ENCODE data around the gene SMPDL3B. TPM values are rescaled to one million over a fixed set of nuclear protein-coding genes. Genes with fewer than 3 reads are reported as not detected.

SMPDL3B gene
- total and polyA plus RNA-seq, 2 of the 4 experiments (the other 2 are of a cell fraction): not detected

- H3K4ac ChIP-seq (ENCODE audit: low read depth, low read length): no peak overlapping the region
- no peak overlapping the region for H3K4me3 ChIP-seq (ENCODE audit: insufficient read depth, low read depth, low read length)
- no peaks in the 10 kb centered on the region for H4K20me1 ChIP-seq (ENCODE audit: insufficient read depth, low read length)
- no peak overlapping the region for H4K91ac ChIP-seq (ENCODE audit: insufficient read depth, low read depth, low read length)
- no peaks in the 10 kb centered on the region for H3K36me3 ChIP-seq (ENCODE audit: control insufficient read depth, insufficient read depth, low read length)
- no peak overlapping the region for H2AK9ac ChIP-seq (replicated peaks; ENCODE audit: low read depth, low read length, poor library complexity)
- BruUV-seq (replicated peaks): no TSS peak
- no peak overlapping the region for H4K5ac ChIP-seq (ENCODE audit: low read depth, low read length)
- no peak overlapping the region for H2BK15ac ChIP-seq (ENCODE audit: low read depth, low read length)
- H3K4me1 ChIP-seq (ENCODE audit: control insufficient read depth, insufficient read depth, low read length): no peaks in the 10 kb centered on the region
- H4K8ac ChIP-seq (ENCODE audit: low read depth in 2 of 2, low read length in 2 of 2): no peak overlapping the region
- H3K9me3 ChIP-seq (ENCODE audit: control insufficient read depth, insufficient read depth, low read length): no peaks in the 10 kb centered on the region
- no peak overlapping the region for H3K9ac ChIP-seq (ENCODE audit: low read depth, low read length)
- H3K9me1 ChIP-seq (ENCODE audit: insufficient read depth, low read length): no peaks in the 10 kb centered on the region
- ChIA-PET CTCF (interaction anchor here (1.1 kb wide), 1 partner anchor 21 kb away, joined by 3 read pairs; no protein-coding TSS in a partner anchor), POLR2A (ENCODE audit: unreplicated experiment) (no interaction called here)
- no peak overlapping the region for H2AFZ ChIP-seq (replicated peaks; ENCODE audit: low read length, poor library complexity)
- no peak overlapping the region for H3K23ac ChIP-seq (ENCODE audit: low read depth, low read length)
- in situ Hi-C loops (cut with MboI; ENCODE audit: low sequenced_read_pairs): no loop called here
- H2BK5ac ChIP-seq (ENCODE audit: low read depth, low read length, poor library complexity, severe bottlenecking): no peak overlapping the region
- no peak for TF ChIP-seq CTCF (conservative IDR thresholded peaks at IDR 0.05; ENCODE audit: low read depth, low read length)
- no peak for TF ChIP-seq RAD21 (IDR thresholded peaks at IDR 0.05; ENCODE audit: low read length)
- no peak for TF ChIP-seq NFE2L2 (IDR thresholded peaks at IDR 0.05; ENCODE audit: low read depth, low read length)
- TF ChIP-seq FOS (IDR thresholded peaks at IDR 0.05; ENCODE audit: low read depth, low read length): no peak
- TF ChIP-seq MXI1 (IDR thresholded peaks at IDR 0.05; ENCODE audit: borderline replicate concordance, low read depth, low read length): no peak
- no peak for TF ChIP-seq RFX5 (IDR thresholded peaks at IDR 0.05; ENCODE audit: low read depth, low read length)
- no peak for TF ChIP-seq RCOR1 (IDR thresholded peaks at IDR 0.05; ENCODE audit: insufficient replicate concordance, low read length)
- TF ChIP-seq CHD1 (IDR thresholded peaks at IDR 0.05; ENCODE audit: low read depth, low read length): no peak
- no peak for TF ChIP-seq CEBPB (IDR thresholded peaks at IDR 0.05; ENCODE audit: low read depth, low read length)
- no peak for TF ChIP-seq POLR2A (IDR thresholded peaks at IDR 0.05; ENCODE audit: low read depth, low read length)
- TF ChIP-seq USF2 (IDR thresholded peaks at IDR 0.05; ENCODE audit: low read depth, low read length): no peak
- TF ChIP-seq SMC3 (IDR thresholded peaks at IDR 0.05; ENCODE audit: low read depth, low read length): no peak
- no peak for TF ChIP-seq MAFK (IDR thresholded peaks at IDR 0.05; ENCODE audit: low read depth, low read length)
- TF ChIP-seq BHLHE40 (IDR thresholded peaks at IDR 0.05; ENCODE audit: low read depth, low read length): no peak
- TF ChIP-seq ELK1 (IDR thresholded peaks at IDR 0.05; ENCODE audit: borderline replicate concordance, low read depth, low read length): no peak
- H3K79me1 ChIP-seq (ENCODE audit: low read depth in 1 of 2, low read length in 2 of 2): no peaks in the 10 kb centered on the region
- DNase-seq: no peak
- no peak overlapping the region for H3K14ac ChIP-seq (replicated peaks; ENCODE audit: low read depth, low read length)
- H3K56ac ChIP-seq (ENCODE audit: extremely low read depth, insufficient read depth, low read length): no peak overlapping the region
- intact Hi-C loops (cut with micrococcal nuclease): no loop called here
- no peak overlapping the region for H2BK20ac ChIP-seq (ENCODE audit: low read depth, low read length)
- dilution Hi-C loops (cut with HindIII; ENCODE audit: low sequenced_read_pairs, unreplicated experiment): no loop called here
- ATAC-seq (ENCODE audit: low read depth): no peak
- no peak overlapping the region for H3K4me2 ChIP-seq (ENCODE audit: low read depth, low read length)
- no peak overlapping the region for H3K18ac ChIP-seq (ENCODE audit: low read depth, low read length)
- no peak overlapping the region for H2AK5ac ChIP-seq (ENCODE audit: low read depth, low read length)
- 86% methylated on average over 3 of the region's 12 CpGs; no CpG with 5 or more reads in 1 of the 2 experiments for WGBS, 2 experiments (ENCODE audit: extremely low coverage in 2 of 2, insufficient read length in 1 of 2)
- H2BK120ac ChIP-seq (ENCODE audit: low read depth, low read length): no peak overlapping the region
- H3K27ac ChIP-seq (ENCODE audit: insufficient read depth, low read length): no peak overlapping the region
- peaks cover 14% of the 10 kb centered on the region for H3K27me3 ChIP-seq (ENCODE audit: control insufficient read depth, insufficient read depth, low read length)
Measured at GRCh38 chr1:27941671-27942540, 7.1 kb downstream of the SMPDL3B start.

All from IMR-90 (cell line).